Body of pancreas (tissue), 4 donors: Measurements from ENCODE around the gene RNU1-3.
"Not testable (repeated sequence)": the region's sequence is repeated elsewhere in the genome, so short reads cannot be mapped to it uniquely, and the experiment has no call there.

Experiments used
- POLR2A ChIP-seq, 3 donors: fragments of 450-650 bp; IDR thresholded peaks; one replicate each; pipeline ENCODE4 v1.6.1; 2016; ENCODE audit warnings: antibody characterized with exemption in 3 of 3, mild to moderate bottlenecking in 2 of 3
- TF ChIP-seq, protein P1 (sequence below), 7 experiments: fragments of 450-650 bp in 4 of 7; fragments of 200-600 bp in 3 of 7; sonication (generic) in 3 of 7; IDR thresholded peaks; one replicate each; pipeline ENCODE4 v1.5.1; 2016 to 2019; ENCODE audit warnings: antibody characterized with exemption in 7 of 7

DNA sequence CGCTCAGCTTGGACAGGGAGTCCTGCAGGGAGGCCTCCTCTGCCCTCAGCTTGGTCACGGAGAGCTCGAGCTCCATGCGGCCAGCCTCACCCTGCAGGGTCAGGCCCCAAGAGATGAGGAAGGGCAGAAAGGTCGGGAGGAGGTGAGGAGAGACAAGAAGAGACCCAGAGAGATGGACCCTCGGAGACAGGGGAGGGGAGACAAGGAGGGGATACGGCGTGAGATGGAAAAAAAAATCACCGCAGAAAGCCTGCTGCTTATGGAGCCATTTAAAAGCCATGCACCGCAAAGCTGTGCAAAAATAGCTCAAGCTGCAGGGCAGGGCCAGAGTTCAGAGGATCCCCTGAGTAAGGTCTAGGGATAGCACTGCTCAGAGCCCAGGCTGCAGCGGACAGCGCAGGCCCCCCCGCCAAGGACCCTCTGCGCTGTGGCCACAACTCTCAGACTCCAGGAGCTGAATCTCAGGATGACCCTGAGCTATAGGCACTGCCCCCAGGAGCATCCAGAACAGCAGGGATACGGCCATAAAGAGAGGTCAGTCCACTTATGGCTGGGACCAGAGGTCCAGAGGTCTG is 40.3 kb downstream of the RNU1-3 start:
- TF ChIP-seq, protein P1, sequence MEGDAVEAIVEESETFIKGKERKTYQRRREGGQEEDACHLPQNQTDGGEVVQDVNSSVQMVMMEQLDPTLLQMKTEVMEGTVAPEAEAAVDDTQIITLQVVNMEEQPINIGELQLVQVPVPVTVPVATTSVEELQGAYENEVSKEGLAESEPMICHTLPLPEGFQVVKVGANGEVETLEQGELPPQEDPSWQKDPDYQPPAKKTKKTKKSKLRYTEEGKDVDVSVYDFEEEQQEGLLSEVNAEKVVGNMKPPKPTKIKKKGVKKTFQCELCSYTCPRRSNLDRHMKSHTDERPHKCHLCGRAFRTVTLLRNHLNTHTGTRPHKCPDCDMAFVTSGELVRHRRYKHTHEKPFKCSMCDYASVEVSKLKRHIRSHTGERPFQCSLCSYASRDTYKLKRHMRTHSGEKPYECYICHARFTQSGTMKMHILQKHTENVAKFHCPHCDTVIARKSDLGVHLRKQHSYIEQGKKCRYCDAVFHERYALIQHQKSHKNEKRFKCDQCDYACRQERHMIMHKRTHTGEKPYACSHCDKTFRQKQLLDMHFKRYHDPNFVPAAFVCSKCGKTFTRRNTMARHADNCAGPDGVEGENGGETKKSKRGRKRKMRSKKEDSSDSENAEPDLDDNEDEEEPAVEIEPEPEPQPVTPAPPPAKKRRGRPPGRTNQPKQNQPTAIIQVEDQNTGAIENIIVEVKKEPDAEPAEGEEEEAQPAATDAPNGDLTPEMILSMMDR (IDR thresholded peaks at IDR 0.05), result not testable (repeated sequence)
- not testable (repeated sequence) for TF ChIP-seq POLR2A (IDR thresholded peaks at IDR 0.05)
